Activated CD4-positive, alpha-beta memory T cell treated with anti-CD3 and anti-CD28 coated beads for 36 hours (primary cell): Measurements from ENCODE around the gene TNFRSF17. TPM values are rescaled to one million over a fixed set of nuclear protein-coding genes. Genes with fewer than 3 reads are reported as not detected.
"Not testable (repeated sequence)": the region's sequence is repeated elsewhere in the genome, so short reads cannot be mapped to it uniquely, and the experiment has no call there.

Experiments used
- CTCF ChIA-PET: fragments of 350-600 bp; sonication (Branson Sonifier 250); formaldehyde crosslinking; loops from one replicate; lab custom pipeline; 2021; ENCODE audit warnings: antibody characterized with exemption, inconsistent platforms; lab: Charles Lee
- POLR2A ChIA-PET: fragments of 350-600 bp; sonication (Branson Sonifier 250); formaldehyde crosslinking; loops from one replicate; lab custom pipeline; 2021; ENCODE audit warnings: antibody characterized with exemption; lab: Charles Lee
- DNase-seq: peaks from one replicate; pipeline ENCODE4 v3.0.0-alpha.2; 2020
- H3K27ac Mint-ChIP-seq: one replicate; pipeline ENCODE4 v1.8.0; 2021; ENCODE audit warnings: mixed read lengths
- H3K27me3 Mint-ChIP-seq: one replicate; pipeline ENCODE4 v1.8.0; 2021; ENCODE audit warnings: mixed read lengths
- H3K36me3 Mint-ChIP-seq: one replicate; pipeline ENCODE4 v1.8.0; 2021; ENCODE audit warnings: mixed read lengths
- H3K4me1 Mint-ChIP-seq: one replicate; pipeline ENCODE4 v1.8.0; 2021; ENCODE audit warnings: low read depth, mixed read lengths
- H3K4me3 Mint-ChIP-seq: one replicate; pipeline ENCODE4 v1.8.0; 2021; ENCODE audit warnings: mild to moderate bottlenecking, mixed read lengths
- H3K9me3 Mint-ChIP-seq: one replicate; pipeline ENCODE4 v1.8.0; 2021; ENCODE audit warnings: mixed read lengths
- intact Hi-C: fragments of 100-400 bp; cut with micrococcal nuclease; formaldehyde crosslinking; loops from one replicate; pipeline ENCODE4 v1.15.1; 2023
- total RNA-seq, 2 experiments: library from RNA; stranded (reverse); gene quantifications; one replicate each; pipeline ENCODE4 v1.2.3, GENCODE V29; 2021

Gene TNFRSF17
- total RNA-seq, 2 experiments from 2014 or later, result not detected

DNA sequence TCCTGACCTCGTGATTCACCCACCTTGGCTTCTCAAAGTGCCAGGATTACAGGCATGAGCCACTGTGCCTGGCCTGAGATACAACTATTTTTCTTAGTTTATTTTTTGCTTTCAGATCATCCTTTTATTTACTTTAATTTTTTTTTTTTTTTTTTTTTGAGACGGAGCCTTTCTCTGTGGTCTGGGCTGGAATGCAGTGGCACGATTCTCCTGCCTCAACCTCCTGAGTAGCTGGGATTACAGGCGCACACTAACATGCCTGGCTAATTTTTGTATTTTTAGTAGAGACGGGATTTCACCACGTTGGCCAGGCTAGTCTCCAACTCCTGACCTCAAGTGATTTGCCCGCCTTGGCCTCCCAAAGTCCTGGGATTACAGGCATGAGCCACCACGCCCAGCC lies 11.4 kb upstream of the TNFRSF17 start:
- H3K4me1 Mint-ChIP-seq, DNase-seq, H3K4me3 Mint-ChIP-seq, CTCF ChIA-PET, H3K27ac Mint-ChIP-seq, POLR2A ChIA-PET, H3K9me3 Mint-ChIP-seq, H3K36me3 Mint-ChIP-seq, H3K27me3 Mint-ChIP-seq, intact Hi-C loops: not testable (repeated sequence)

DNA sequence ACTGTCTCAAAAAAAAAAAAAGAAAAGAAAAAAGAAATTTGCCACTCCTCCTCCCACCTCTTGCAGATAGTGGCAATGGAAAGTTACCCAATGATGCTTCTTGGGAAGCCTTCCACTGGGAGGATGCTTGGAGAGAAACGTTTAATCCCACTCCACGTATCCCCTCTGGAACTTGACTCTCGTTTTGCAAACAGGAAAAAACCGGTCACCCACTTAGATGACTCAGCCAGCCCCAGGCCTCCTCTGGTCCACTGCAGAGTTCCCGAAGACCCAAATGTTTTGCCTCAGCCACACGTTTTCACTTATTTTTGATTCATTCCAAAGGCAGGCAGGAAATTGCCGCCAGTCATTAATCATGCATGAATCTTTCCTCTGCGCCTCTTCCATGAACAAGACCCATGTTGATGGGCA lies 9.3 kb upstream of the TNFRSF17 start:
- Mint-ChIP-seq H3K4me3 (no peak overlapping the region), H3K9me3 (no peaks in the 10 kb centered on the region), H3K4me1 (no peaks in the 10 kb centered on the region), H3K27ac (no peak overlapping the region), H3K36me3 (no peaks in the 10 kb centered on the region), H3K27me3 (no peaks in the 10 kb centered on the region)
- DNase-seq, result no peak
- POLR2A ChIA-PET, result no interaction called here
- CTCF ChIA-PET, result no interaction called here
- intact Hi-C loops, result no loop called here

DNA sequence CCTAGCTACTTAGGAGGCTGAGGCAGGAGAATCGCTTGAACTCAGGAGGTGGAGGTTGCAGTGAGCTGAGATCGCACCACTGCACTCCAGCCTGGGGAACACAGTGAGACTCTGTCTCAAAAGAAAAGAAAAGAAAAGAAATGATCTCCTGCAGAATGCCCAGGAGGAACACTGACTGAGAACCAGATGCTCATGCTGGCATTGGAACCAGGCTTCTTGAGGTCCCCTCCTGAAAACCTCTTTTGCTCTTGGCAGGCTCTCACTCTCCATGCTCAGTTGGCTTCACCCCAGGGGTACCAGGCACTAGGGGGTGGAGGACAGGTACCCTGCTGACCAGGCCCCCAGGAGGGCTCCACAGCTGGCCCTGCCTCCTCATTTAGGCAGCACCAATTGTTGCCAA lies 8.5 kb upstream of the TNFRSF17 start:
- intact Hi-C loops, result no loop called here
- no peak for DNase-seq
- H3K27ac Mint-ChIP-seq, result no peak overlapping the region
- no peaks in the 10 kb centered on the region for H3K36me3 Mint-ChIP-seq
- H3K9me3 Mint-ChIP-seq, result no peaks in the 10 kb centered on the region
- POLR2A ChIA-PET, result no interaction called here
- H3K27me3 Mint-ChIP-seq, result no peaks in the 10 kb centered on the region
- no peak overlapping the region for H3K4me3 Mint-ChIP-seq
- H3K4me1 Mint-ChIP-seq, result no peaks in the 10 kb centered on the region
- CTCF ChIA-PET, result no interaction called here

DNA sequence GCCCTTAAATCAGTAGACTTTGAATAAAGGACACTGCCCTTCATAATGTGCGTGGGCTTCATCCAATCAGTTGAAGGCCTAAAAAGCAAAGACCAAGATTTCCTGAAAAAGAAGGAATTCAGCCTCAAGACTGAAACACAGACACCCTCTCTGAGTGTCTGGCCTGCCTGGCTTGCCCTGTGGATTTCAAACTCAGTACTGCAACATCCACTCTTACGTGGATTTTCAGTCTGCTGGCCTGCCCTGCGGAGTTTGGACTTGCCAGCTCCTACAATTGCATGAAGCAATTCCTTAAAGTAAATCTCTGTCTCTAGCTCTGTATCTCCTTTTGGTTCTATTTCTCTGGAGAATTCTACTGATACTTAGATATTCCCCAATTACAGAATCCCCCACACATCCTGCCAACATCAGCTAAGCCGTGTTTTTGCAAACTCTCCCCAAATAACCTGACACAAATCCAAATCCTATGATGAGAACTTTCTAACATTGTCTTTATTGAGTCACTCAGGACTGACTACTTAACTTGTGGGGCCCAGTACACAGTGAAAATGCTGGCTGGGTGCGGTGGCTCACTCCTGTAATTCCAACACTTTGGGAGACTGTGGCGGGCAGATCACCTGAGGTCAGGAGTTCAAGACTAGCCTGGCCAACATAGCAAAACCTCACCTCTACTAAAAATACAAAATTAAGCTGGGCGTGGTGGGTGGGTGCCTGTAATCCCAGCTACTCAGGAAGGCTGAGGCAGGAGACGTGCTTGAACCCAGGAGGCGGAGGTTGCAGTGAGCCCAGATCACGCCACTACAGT lies 7.2 kb upstream of the TNFRSF17 start:
- CTCF ChIA-PET, result no interaction called here

DNA sequence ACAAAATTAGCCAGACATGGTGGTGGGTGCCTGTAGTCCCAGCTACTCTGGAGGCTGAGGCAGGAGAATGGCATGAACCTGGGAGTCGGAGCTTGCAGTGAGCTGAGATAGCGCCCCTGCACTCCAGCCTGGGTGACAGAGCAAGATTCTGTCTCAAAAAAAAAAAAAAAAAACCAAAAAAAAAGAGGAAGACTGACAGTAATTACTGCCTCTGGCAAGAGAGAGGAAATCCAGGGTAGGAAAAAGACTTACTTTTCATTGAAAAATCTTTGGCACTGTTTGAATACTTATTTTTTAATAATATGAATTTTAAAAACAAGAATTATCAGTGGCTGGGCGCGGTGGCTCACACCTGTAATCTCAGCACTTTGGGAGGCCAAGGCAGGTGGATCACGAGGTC lies 2.6 kb upstream of the TNFRSF17 start:
- DNase-seq, H3K36me3 Mint-ChIP-seq, intact Hi-C loops, H3K4me1 Mint-ChIP-seq, CTCF ChIA-PET, H3K4me3 Mint-ChIP-seq, POLR2A ChIA-PET, H3K27ac Mint-ChIP-seq, H3K27me3 Mint-ChIP-seq, H3K9me3 Mint-ChIP-seq: not testable (repeated sequence)

More for the DNA sequence above, 7.2 kb upstream of the TNFRSF17 start:
- no peaks in the 10 kb centered on the region for H3K27me3 Mint-ChIP-seq
- POLR2A ChIA-PET, result no interaction called here
- H3K4me3 Mint-ChIP-seq, result no peak overlapping the region
- H3K27ac Mint-ChIP-seq, result no peak overlapping the region
- no peak for DNase-seq
- no peaks in the 10 kb centered on the region for H3K36me3 Mint-ChIP-seq
- no peaks in the 10 kb centered on the region for H3K9me3 Mint-ChIP-seq
- H3K4me1 Mint-ChIP-seq, result no peaks in the 10 kb centered on the region
- intact Hi-C loops, result no loop called here

DNA sequence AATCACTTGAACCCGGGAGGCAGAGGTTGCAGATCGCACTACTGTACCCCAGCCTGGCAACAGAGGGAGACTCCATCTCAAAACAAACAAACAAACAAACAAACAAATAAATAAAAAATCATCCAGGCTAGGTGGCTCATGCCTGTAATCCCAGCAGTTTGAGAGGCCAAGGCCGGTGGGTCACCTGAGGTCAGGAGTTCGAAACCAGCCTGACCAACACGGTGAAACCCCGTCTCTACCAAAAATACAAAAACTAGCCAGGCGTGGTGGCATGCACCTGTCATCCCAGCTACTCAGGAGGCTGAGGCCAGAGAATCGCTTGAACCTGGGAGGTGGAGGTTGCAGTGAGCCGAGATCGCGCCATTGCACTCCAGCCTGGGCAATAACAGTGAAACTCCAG lies 2.0 kb upstream of the TNFRSF17 start:
- CTCF ChIA-PET, H3K27me3 Mint-ChIP-seq, intact Hi-C loops, POLR2A ChIA-PET, H3K36me3 Mint-ChIP-seq, H3K4me3 Mint-ChIP-seq, H3K4me1 Mint-ChIP-seq, H3K9me3 Mint-ChIP-seq, H3K27ac Mint-ChIP-seq, DNase-seq: not testable (repeated sequence)

DNA sequence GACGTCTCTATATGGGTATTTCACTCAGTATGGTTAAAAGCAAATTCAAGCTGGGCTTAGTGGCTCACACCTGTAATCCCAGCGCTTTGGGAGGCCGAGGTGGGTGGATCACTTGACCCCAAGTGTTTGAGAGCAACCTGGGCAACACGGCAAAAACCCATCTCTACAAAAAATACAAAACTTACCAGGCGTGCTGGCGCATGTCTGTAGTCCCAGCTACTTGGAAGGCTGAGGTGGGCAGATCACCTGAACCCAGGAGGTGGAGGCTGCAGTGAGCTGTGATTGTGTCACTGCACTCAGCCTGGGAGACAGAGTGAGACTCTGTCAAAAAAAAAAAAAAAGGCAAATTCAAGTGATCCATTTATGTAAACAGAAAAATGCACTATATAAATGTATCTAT lies 1.3 kb upstream of the TNFRSF17 start:
- Mint-ChIP-seq H3K4me3 (no peak overlapping the region), H3K36me3 (no peaks in the 10 kb centered on the region), H3K9me3 (no peaks in the 10 kb centered on the region), H3K4me1 (no peaks in the 10 kb centered on the region), H3K27ac (no peak overlapping the region), H3K27me3 (no peaks in the 10 kb centered on the region)
- DNase-seq, result no peak
- CTCF ChIA-PET, result no interaction called here
- POLR2A ChIA-PET, result interaction anchor here (0.6 kb wide), 1 partner anchor 474 kb away, joined by 3 read pairs; no protein-coding TSS in a partner anchor
- intact Hi-C loops, result no loop called here

DNA sequence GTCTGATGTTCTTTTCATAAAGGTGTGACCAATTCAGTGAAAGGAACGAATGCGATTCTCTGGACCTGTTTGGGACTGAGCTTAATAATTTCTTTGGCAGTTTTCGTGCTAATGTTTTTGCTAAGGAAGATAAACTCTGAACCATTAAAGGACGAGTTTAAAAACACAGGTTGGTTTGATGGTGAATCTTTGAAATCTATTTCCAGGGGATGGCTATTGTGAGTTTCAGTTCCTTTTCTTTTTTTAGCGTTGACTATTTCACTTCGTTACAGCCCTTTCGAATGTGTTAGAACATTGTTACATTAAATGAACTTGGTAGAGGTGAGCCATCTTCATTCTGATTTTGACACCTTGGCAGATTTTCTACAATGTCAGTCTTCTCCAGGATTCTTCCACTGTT lies 1.2 kb downstream of the TNFRSF17 start:
- CTCF ChIA-PET, result no interaction called here
- no peaks in the 10 kb centered on the region for H3K36me3 Mint-ChIP-seq
- H3K4me3 Mint-ChIP-seq, result no peak overlapping the region
- intact Hi-C loops, result no loop called here
- no peaks in the 10 kb centered on the region for H3K27me3 Mint-ChIP-seq
- no peaks in the 10 kb centered on the region for H3K4me1 Mint-ChIP-seq
- no peak overlapping the region for H3K27ac Mint-ChIP-seq
- POLR2A ChIA-PET, result no interaction called here
- H3K9me3 Mint-ChIP-seq, result no peaks in the 10 kb centered on the region
- DNase-seq, result no peak

DNA sequence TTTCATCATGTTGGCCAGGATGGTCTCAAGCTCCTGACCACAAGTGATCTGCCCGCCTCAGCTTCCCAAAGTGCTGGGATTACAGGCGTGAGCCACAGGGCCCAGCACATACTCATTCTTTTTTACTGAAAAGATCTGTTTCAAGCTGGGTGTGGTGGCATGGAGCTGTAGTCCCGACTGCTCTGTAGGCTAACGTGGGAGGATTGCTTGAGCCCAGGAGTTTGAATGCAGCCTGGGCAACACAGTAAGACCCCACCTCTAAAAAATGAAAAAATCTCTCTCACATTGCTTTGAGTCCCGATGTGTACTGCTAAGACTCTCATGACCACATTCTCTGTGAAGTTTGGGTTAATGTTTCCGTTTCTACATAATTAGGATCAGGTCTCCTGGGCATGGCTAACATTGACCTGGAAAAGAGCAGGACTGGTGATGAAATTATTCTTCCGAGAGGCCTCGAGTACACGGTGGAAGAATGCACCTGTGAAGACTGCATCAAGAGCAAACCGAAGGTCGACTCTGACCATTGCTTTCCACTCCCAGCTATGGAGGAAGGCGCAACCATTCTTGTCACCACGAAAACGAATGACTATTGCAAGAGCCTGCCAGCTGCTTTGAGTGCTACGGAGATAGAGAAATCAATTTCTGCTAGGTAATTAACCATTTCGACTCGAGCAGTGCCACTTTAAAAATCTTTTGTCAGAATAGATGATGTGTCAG lies 2.3 kb downstream of the TNFRSF17 start:
- no peaks in the 10 kb centered on the region for H3K36me3 Mint-ChIP-seq
- no peak overlapping the region for H3K4me3 Mint-ChIP-seq
- H3K27me3 Mint-ChIP-seq, result no peaks in the 10 kb centered on the region
- H3K9me3 Mint-ChIP-seq, result no peaks in the 10 kb centered on the region
- no peak for DNase-seq
- no peak overlapping the region for H3K27ac Mint-ChIP-seq
- H3K4me1 Mint-ChIP-seq, result no peaks in the 10 kb centered on the region
- POLR2A ChIA-PET, result no interaction called here
- CTCF ChIA-PET, result interaction anchor here (1.4 kb wide), 1 partner anchor 100 kb away, joined by 6 read pairs; no protein-coding TSS in a partner anchor
- intact Hi-C loops, result no loop called here

DNA sequence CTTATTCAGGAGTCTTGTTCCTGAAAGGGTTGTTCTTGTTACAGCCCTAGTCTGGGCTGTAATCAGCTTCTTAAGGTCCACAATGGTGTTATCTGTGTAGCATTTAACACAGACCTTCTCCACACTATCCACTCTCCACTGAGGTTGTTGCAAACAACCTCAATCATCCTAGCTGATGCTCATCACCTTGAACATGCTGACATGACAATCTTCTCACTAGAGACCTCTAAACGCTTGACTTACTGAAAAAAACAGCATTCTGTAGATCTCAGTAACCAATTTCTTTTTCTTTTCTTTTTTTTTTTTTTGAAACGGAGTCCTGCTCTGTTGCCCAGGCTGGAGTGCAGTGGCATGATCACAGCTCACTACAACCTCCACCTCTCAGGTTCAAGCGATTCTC lies 3.6 kb downstream of the TNFRSF17 start:
- intact Hi-C loops, result no loop called here
- no peaks in the 10 kb centered on the region for H3K4me1 Mint-ChIP-seq
- ChIA-PET POLR2A (no interaction called here), CTCF (interaction anchor here (1.4 kb wide), 1 partner anchor 99 kb away, joined by 6 read pairs; no protein-coding TSS in a partner anchor)
- DNase-seq, result no peak
- H3K9me3 Mint-ChIP-seq, result no peaks in the 10 kb centered on the region
- no peak overlapping the region for H3K27ac Mint-ChIP-seq
- no peaks in the 10 kb centered on the region for H3K36me3 Mint-ChIP-seq
- H3K4me3 Mint-ChIP-seq, result no peak overlapping the region
- no peaks in the 10 kb centered on the region for H3K27me3 Mint-ChIP-seq

DNA sequence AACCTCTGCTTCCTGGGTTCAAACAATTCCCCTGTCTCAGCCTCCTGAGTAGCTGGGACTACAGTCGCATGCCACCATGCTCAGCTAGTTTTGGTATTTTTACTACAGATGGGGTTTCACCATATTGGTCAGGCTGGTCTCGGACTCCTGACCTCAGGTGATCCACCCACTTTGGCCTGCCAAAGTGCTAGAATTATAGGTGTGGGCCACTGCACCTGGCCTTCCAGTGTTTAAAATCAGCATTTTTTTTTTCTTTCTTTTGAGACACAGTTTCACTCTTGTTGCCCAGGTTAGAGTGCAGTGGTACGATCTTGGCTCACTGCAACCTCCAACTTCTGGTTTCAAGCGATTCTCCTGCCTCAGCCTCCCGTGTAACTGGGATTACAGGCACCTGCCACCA lies 5.3 kb downstream of the TNFRSF17 start:
- H3K27ac Mint-ChIP-seq, DNase-seq, H3K4me3 Mint-ChIP-seq, H3K4me1 Mint-ChIP-seq, H3K36me3 Mint-ChIP-seq, H3K27me3 Mint-ChIP-seq, POLR2A ChIA-PET, H3K9me3 Mint-ChIP-seq, CTCF ChIA-PET, intact Hi-C loops: not testable (repeated sequence)

DNA sequence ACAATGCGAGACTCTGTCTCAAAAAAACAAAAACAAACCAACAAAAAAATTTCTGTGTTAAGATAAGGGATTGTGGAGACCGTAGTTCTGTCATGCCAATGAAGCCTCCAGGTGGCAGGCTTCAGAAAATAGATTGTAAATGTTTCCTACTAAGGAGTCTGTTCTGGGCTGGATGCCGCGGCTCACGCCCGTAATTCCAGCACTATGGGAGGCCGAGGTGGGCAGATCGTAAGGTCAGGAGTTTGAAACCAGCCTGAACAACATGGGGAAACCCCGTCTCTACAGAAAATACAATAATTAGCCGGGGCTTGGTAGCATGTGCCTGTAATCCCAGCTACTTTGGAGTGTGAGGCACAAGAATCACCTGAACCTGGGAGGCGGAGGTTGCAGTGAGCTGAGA lies 7.1 kb downstream of the TNFRSF17 start:
- Mint-ChIP-seq H3K9me3 (no peaks in the 10 kb centered on the region), H3K4me3 (no peak overlapping the region), H3K36me3 (peaks cover 2% of the 10 kb centered on the region), H3K27me3 (no peaks in the 10 kb centered on the region), H3K4me1 (peaks cover 15% of the 10 kb centered on the region), H3K27ac (no peak overlapping the region)
- no peak for DNase-seq
- CTCF ChIA-PET, result interaction anchor here (1.9 kb wide), 1 partner anchor 95 kb away, joined by 7 read pairs; no protein-coding TSS in a partner anchor
- intact Hi-C loops, result no loop called here
- POLR2A ChIA-PET, result no interaction called here
